Measurements from ENCODE around the gene ZFYVE1.

The ZFYVE1 gene

GRCh38 chr14:72980863-72981262 is 46.0 kb downstream of the ZFYVE1 start:
- TF ChIP-seq CTCF (conservative IDR thresholded peaks at IDR 0.05) = no peak
- no peak overlapping the region for H3K27ac ChIP-seq

GRCh38 chr14:72978856-72979255 is 48.0 kb downstream of the ZFYVE1 start:
- H3K27ac ChIP-seq = no peak overlapping the region
- no peak for TF ChIP-seq CTCF (conservative IDR thresholded peaks at IDR 0.05)

GRCh38 chr14:72975770-72976169 is 51.1 kb downstream of the ZFYVE1 start:
- no peak for TF ChIP-seq CTCF (conservative IDR thresholded peaks at IDR 0.05)
- H3K27ac ChIP-seq = no peak overlapping the region

GRCh38 chr14:72974661-72975060 is 52.2 kb downstream of the ZFYVE1 start:
- no peak for TF ChIP-seq CTCF (conservative IDR thresholded peaks at IDR 0.05)
- no peak overlapping the region for H3K27ac ChIP-seq

- H3K27ac ChIP-seq = no peak overlapping the region
Measured at GRCh38 chr14:72970824-72971434, 56.0 kb downstream of the ZFYVE1 start.

GRCh38 chr14:72970058-72970630 is 56.8 kb downstream of the ZFYVE1 start:
- no peak overlapping the region for H3K27ac ChIP-seq
- no peak for TF ChIP-seq CTCF (conservative IDR thresholded peaks at IDR 0.05)

More at GRCh38 chr14:72970824-72971434, 56.0 kb downstream of the ZFYVE1 start:
- TF ChIP-seq CTCF (conservative IDR thresholded peaks at IDR 0.05) = no peak

- TF ChIP-seq CTCF (conservative IDR thresholded peaks at IDR 0.05) = no peak
- no peak overlapping the region for H3K27ac ChIP-seq
Measured at GRCh38 chr14:72968316-72968715, 58.6 kb downstream of the ZFYVE1 start.
